GM19023 (cell line): Measurements from ENCODE around the gene NUP50.

ENCODE experiments used
- ATAC-seq: cut with Tn5 transposase; IDR thresholded peaks from one replicate; pipeline ENCODE4 v1.9.1; 2021; ENCODE audit warnings: mild to moderate bottlenecking, moderate library complexity; ENCODE audit not compliant: unreplicated experiment

The NUP50 gene

GRCh38 chr22:45192701-45193187, 29.0 kb downstream of the NUP50 start:
- no peak for ATAC-seq

GRCh38 chr22:45194686-45195085, 31.0 kb downstream of the NUP50 start:
- no peak for ATAC-seq

GRCh38 chr22:45195616-45196015, 31.9 kb downstream of the NUP50 start:
- ATAC-seq = no peak

GRCh38 chr22:45196308-45196707, 32.6 kb downstream of the NUP50 start:
- no peak for ATAC-seq

GRCh38 chr22:45196926-45197605, 33.3 kb downstream of the NUP50 start:
- no peak for ATAC-seq

- no peak for ATAC-seq
Measured at GRCh38 chr22:45197606-45198462, 34.1 kb downstream of the NUP50 start.

- ATAC-seq = no peak
Measured at GRCh38 chr22:45198463-45198795, 34.7 kb downstream of the NUP50 start.

GRCh38 chr22:45199723-45200122, 36.0 kb downstream of the NUP50 start:
- no peak for ATAC-seq

GRCh38 chr22:45200230-45200629, 36.5 kb downstream of the NUP50 start:
- no peak for ATAC-seq

GRCh38 chr22:45200860-45201511, 37.3 kb downstream of the NUP50 start:
- no peak for ATAC-seq

- no peak for ATAC-seq
Measured at GRCh38 chr22:45201678-45202332, 38.1 kb downstream of the NUP50 start.

GRCh38 chr22:45202333-45203149, 38.8 kb downstream of the NUP50 start:
- ATAC-seq = no peak

GRCh38 chr22:45203150-45203951, 39.6 kb downstream of the NUP50 start:
- ATAC-seq = no peak

GRCh38 chr22:45204241-45204640, 40.5 kb downstream of the NUP50 start:
- ATAC-seq = no peak

- ATAC-seq = no peak
Measured at GRCh38 chr22:45204819-45205218, 41.1 kb downstream of the NUP50 start.

- no peak for ATAC-seq
Measured at GRCh38 chr22:45205276-45205925, 41.7 kb downstream of the NUP50 start.

- no peak for ATAC-seq
Measured at GRCh38 chr22:45206233-45206632, 42.5 kb downstream of the NUP50 start.

GRCh38 chr22:45207533-45207932, 43.8 kb downstream of the NUP50 start:
- no peak for ATAC-seq
